Esophagus muscularis mucosa (tissue), 4 donors: ENCODE measurements around the gene ARL2BP.

ENCODE experiments used
- CTCF ChIP-seq, 3 experiments: fragments of 200-600 bp in 2 of 3; fragments of 450-650 bp in 1 of 3; sonication (generic) in 2 of 3; IDR thresholded peaks; one replicate each; pipeline ENCODE4 v1.5.1; 2017 to 2019; ENCODE audit warnings: antibody characterized with exemption in 3 of 3, mild to moderate bottlenecking in 2 of 3, moderate library complexity in 1 of 3
- EP300 ChIP-seq: sonication (generic); formaldehyde crosslinking; IDR thresholded peaks from one replicate; pipeline ENCODE4 v1.6.1; 2017; ENCODE audit warnings: antibody characterized with exemption
- POLR2A ChIP-seq: fragments of 450-650 bp; IDR thresholded peaks from one replicate; pipeline ENCODE4 v1.6.1; 2017; ENCODE audit warnings: antibody characterized with exemption, moderate library complexity, mild to moderate bottlenecking, low read depth

GRCh38 chr16:57283214-57283958 lies 38.3 kb downstream of the ARL2BP start:
- TF ChIP-seq CTCF (IDR thresholded peaks at IDR 0.05) (no peak), EP300 (no peak), POLR2A (no peak)
